Fibroblast of lung (primary cell): ENCODE results near the gene CRMP1.

Experiments used
- EZH2 ChIP-seq: IDR thresholded peaks from 2 replicates; pipeline ENCODE4 v1.5.1; 2012; ENCODE audit warnings: low read length, control low read depth, mild to moderate bottlenecking; ENCODE audit errors: missing control alignments
- TF ChIP-seq, protein P1 (sequence below), 2 donors: IDR thresholded peaks in 1 of 2; conservative IDR thresholded peaks in 1 of 2; 1 replicate in 1 of 2; 2 replicates in 1 of 2; pipeline ENCODE4 v1.5.1; 2011 to 2012; ENCODE audit warnings: low read length in 2 of 2, control low read depth in 1 of 2, inconsistent platforms in 1 of 2, low read depth in 1 of 2, mild to moderate bottlenecking in 1 of 2

DNA sequence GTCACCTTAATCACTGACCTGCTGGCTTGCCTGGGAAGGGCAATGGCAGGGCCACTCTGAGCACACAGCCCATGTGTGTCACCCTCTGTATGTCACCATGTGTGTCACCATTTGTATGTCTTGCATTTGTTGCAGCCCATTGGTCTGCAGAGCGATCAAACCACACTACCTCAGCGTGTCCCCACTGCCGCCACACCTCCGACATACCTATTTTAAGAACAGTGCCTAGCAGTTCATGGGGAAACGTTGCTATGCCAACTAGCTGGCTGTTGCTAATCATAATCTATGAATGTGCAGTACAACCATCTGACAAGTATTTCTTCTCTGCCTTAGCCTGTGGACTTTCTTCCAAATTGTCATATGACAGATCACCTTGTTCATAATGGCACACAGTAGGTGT lies 8.0 kb upstream of the CRMP1 start:
- no peak for TF ChIP-seq EZH2
- TF ChIP-seq, protein P1, sequence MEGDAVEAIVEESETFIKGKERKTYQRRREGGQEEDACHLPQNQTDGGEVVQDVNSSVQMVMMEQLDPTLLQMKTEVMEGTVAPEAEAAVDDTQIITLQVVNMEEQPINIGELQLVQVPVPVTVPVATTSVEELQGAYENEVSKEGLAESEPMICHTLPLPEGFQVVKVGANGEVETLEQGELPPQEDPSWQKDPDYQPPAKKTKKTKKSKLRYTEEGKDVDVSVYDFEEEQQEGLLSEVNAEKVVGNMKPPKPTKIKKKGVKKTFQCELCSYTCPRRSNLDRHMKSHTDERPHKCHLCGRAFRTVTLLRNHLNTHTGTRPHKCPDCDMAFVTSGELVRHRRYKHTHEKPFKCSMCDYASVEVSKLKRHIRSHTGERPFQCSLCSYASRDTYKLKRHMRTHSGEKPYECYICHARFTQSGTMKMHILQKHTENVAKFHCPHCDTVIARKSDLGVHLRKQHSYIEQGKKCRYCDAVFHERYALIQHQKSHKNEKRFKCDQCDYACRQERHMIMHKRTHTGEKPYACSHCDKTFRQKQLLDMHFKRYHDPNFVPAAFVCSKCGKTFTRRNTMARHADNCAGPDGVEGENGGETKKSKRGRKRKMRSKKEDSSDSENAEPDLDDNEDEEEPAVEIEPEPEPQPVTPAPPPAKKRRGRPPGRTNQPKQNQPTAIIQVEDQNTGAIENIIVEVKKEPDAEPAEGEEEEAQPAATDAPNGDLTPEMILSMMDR (conservative IDR thresholded peaks at IDR 0.05 in 1 of 2, IDR thresholded peaks at IDR 0.05 in 1 of 2; ENCODE audit: low read depth in 1 of 2, low read length in 2 of 2), result no peak
